ENCODE data around the gene PSD4. TPM values are rescaled to one million over a fixed set of nuclear protein-coding genes. Genes with fewer than 3 reads are reported as not detected.
"Not testable (repeated sequence)": the region's sequence is repeated elsewhere in the genome, so short reads cannot be mapped to it uniquely, and the experiment has no call there.

Gene PSD4
- total RNA-seq, 1 donor, result 47.2 TPM

DNA sequence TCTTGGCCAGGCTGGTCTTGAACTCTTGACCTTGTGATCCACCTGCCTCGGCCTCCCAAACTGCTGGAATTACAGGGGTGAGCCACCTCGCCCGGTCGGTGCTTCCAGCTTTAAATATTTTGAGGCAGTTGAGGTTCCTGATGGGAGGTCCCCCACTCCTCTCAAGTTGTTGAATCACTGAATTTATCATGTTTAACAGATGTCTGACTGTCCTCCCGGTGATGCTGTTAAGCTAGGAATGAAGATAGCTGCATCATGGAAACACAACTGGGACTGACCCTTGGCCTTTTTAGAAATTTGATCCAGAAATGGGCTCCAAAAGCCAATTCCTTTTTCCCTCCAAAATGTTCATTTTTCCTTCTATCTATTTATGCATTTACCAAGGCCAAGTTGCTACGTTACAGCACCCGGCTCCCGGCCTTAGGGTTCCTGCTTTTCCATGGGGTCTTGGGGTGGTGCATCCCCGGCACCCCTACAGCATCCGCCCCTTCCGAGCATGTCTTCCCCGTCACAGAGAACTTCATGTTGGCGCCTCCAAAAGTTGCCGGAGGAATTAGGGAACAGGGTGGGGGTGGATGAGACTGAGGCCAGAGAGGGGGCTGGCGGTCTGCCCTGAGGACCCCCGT, 61.1 kb downstream of the PSD4 start:
- H3K4me3 ChIP-seq (ENCODE audit: low read length), result peak overlapping the region; percentile 36
- peaks cover 8% of the 10 kb centered on the region for H3K4me1 ChIP-seq (ENCODE audit: insufficient read depth, low read length)
- H3K27me3 ChIP-seq (ENCODE audit: insufficient read depth, low read length), result no peaks in the 10 kb centered on the region
- H3K9me3 ChIP-seq (ENCODE audit: low read depth, low read length), result no peaks in the 10 kb centered on the region

GRCh38 chr2:113235347-113236226, 61.8 kb downstream of the PSD4 start:
- H3K4me3 ChIP-seq (ENCODE audit: low read length), result peak overlapping the region; percentile 36

GRCh38 chr2:113236367-113237159, 62.8 kb downstream of the PSD4 start:
- Histone ChIP-seq H3K4me1 (ENCODE audit: insufficient read depth, low read length) (peaks cover 13% of the 10 kb centered on the region), H3K27me3 (ENCODE audit: insufficient read depth, low read length) (no peaks in the 10 kb centered on the region), H3K4me3 (ENCODE audit: low read length) (no peak overlapping the region), H3K9me3 (ENCODE audit: low read depth, low read length) (no peaks in the 10 kb centered on the region)

More at GRCh38 chr2:113235347-113236226, 61.8 kb downstream of the PSD4 start:
- H3K27me3 ChIP-seq (ENCODE audit: insufficient read depth, low read length); H3K9me3 ChIP-seq (ENCODE audit: low read depth, low read length); H3K4me1 ChIP-seq (ENCODE audit: insufficient read depth, low read length): not testable (repeated sequence)

DNA sequence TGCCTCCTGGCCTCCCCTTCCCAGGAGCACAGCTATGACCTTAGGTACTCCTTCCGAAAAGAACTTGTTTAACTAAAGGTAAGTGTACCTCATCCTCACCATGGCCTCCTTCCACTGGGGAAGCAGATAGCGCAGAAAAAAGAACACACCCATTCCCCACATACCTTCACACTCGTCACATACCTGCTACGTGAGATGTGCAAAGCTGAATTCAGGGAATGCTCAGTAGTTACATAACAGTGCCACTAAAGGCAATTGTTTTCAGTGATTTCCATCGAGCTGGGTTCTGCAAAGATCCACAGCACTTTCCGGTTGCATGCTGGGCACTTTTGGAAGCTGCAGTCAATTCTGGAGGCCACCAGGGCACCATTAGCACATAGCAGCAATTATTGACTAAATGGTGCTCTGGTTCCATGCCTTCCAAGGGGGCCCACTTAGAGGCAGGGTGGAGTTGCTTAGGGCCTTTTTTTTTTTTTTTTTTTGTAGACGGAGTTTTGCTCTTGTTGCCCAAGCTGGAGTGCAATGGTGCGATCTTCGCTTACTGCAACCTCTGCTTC, 63.9 kb downstream of the PSD4 start:
- no peak overlapping the region for H3K4me3 ChIP-seq (ENCODE audit: low read length)
- no peaks in the 10 kb centered on the region for H3K9me3 ChIP-seq (ENCODE audit: low read depth, low read length)
- no peaks in the 10 kb centered on the region for H3K27me3 ChIP-seq (ENCODE audit: insufficient read depth, low read length)
- H3K4me1 ChIP-seq (ENCODE audit: insufficient read depth, low read length), result peaks cover 13% of the 10 kb centered on the region

DNA sequence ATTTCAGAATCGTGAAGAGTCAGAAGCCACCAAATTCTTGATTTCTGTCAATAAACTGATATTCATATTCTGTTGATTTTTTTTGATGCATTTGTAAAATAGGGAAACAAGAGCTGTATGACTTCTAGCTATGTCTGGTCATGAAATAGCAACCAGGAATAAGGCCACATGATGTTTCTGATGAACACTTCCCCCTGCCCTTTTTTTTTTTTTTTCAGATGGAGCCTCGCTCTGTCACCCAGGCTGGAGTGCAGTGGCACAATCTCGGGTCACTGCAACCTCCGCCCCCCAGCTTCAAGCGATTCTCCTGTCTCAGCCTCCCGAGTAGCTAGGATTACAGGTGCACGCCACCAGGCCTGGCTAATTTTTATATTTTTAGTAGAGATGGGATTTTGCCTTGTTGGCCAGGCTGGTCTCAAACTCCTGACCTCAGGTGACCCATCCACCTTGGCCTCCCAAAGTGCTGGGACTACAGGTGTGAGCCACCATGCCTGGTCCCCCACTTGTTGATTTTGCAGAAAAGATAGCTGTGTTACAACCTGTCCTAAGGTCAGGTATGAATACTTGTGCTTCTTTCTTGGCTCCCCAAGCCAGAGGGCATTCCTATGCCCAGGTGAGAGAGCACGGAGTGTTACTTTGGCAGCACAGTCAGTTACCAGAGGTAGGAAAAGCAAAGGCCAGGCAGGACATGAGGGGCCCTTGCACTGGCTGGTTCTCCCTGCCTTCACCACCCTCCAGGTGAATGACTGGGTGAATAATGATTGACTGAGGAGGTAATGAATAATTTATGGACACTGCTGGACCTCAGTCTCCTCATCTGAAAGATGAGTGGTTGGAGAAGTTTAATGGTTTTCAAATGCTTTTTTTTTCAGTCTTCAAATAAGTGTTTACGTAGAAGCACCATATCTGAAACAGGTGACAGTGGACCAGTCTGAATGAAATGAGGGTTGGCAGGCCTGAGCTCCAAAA, 65.4 kb downstream of the PSD4 start:
- no peaks in the 10 kb centered on the region for H3K9me3 ChIP-seq (ENCODE audit: low read depth, low read length)
- H3K4me1 ChIP-seq (ENCODE audit: insufficient read depth, low read length), result peaks cover 13% of the 10 kb centered on the region
- no peaks in the 10 kb centered on the region for H3K27me3 ChIP-seq (ENCODE audit: insufficient read depth, low read length)
- no peak overlapping the region for H3K4me3 ChIP-seq (ENCODE audit: low read length)

DNA sequence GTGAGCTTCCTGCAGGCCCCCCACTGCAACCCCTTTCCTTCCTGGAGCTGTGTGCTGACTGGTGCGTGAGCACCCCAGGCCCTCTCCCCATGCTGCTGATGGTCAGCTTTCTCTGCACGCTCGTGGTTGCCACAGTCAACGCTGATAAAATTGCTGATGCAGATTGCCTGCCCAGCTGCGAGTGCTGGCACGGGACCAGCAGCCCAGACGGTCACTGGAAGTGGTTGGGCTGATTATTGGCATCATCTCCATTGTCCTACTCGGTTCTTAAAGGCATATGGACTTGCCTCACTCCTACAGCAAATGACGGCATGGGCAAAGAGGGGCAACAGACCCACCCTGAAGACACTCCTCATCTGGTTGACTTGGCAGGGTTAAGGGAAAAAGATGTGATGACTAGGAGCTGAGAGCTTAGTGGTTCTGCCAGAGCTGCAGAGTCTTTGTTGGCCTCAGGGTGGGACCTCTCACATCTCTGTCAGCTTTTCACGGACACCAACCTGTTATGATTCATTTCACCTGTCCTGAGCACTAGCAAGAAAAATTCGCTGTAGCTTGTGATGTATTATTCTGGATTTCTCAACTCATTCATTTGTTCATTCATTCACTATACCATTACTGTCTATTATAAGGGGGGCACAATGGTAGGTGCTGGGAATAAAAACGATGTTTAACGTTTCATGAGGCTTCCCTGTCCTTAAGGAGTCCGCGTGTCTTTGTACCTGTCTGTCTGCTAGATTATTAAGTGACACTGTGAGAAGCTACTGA, 66.6 kb downstream of the PSD4 start:
- no peak overlapping the region for H3K4me3 ChIP-seq (ENCODE audit: low read length)
- no peaks in the 10 kb centered on the region for H3K9me3 ChIP-seq (ENCODE audit: low read depth, low read length)
- H3K4me1 ChIP-seq (ENCODE audit: insufficient read depth, low read length), result peaks cover 13% of the 10 kb centered on the region
- H3K27me3 ChIP-seq (ENCODE audit: insufficient read depth, low read length), result no peaks in the 10 kb centered on the region

DNA sequence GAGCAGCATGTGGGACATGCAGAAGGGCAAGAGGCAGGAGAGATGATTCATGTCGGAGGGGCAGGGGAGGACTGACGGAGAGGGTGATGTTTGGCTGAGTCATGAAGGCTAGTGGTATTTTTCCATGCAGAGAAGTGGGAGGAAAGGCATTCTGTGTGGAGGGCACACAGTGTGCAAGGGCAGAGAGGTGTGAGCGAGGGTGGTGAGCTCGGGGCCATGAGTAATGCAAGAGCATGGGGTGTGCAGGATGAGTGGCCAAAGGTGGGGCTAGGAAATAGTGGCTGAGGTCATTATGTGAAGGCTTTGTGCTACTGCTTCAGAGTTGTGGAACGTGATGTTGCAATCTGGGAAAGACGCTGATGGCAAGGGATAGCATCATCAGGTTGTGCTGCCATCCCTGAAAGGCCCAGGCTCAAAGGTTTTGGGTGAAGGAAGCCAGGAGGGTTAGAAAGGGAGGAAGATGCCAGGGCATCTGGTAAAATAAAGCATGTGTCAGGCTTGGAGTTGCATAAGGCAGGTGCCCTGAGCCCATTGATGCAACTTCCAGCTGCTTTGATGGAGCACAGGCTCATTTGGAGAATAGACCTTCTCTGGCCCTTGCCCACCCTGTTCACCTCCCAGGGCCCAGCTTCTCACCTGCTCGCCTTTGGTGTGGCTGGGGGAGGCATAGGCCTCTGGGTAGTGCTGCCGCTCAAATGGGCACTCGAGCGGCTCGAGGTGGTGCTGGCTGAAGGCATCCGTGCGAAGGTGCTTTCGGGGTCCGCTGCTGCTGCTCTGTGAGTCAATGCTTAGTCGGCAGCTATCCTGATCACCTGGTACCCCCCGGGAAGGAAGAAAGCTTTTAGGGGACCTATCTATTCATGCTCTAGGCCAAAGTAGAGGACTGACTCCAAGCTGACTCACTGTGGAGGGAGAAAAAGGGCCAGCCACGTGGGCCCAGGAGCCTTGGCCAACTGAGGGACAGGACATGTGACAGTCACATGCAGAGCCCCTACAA, 67.4 kb downstream of the PSD4 start:
- H3K4me1 ChIP-seq (ENCODE audit: insufficient read depth, low read length), result peaks cover 13% of the 10 kb centered on the region
- no peak overlapping the region for H3K4me3 ChIP-seq (ENCODE audit: low read length)
- H3K27me3 ChIP-seq (ENCODE audit: insufficient read depth, low read length), result no peaks in the 10 kb centered on the region
- H3K9me3 ChIP-seq (ENCODE audit: low read depth, low read length), result no peaks in the 10 kb centered on the region

DNA sequence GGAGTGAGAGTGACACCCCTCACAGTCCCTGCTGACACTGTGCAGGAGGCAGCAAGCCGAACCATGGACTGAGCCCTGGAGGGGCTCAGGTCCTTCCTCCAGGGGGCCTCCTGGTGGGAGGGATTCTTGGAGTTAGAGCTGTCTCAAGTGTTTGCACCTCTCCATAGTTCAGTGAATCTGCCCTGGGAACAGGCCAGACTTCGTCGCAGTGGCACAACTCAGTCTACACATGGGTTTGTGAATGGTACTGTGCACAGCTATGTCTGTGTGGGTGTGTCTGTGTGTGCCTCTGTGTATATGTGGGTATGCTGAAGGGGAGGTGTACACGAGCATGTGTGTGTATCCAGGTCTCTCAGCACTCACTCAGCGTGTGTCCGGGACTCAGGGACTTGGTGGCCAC, 68.6 kb downstream of the PSD4 start:
- H3K9me3 ChIP-seq (ENCODE audit: low read depth, low read length), result no peaks in the 10 kb centered on the region
- no peak overlapping the region for H3K4me3 ChIP-seq (ENCODE audit: low read length)
- no peaks in the 10 kb centered on the region for H3K27me3 ChIP-seq (ENCODE audit: insufficient read depth, low read length)
- H3K4me1 ChIP-seq (ENCODE audit: insufficient read depth, low read length), result peaks cover 13% of the 10 kb centered on the region

DNA sequence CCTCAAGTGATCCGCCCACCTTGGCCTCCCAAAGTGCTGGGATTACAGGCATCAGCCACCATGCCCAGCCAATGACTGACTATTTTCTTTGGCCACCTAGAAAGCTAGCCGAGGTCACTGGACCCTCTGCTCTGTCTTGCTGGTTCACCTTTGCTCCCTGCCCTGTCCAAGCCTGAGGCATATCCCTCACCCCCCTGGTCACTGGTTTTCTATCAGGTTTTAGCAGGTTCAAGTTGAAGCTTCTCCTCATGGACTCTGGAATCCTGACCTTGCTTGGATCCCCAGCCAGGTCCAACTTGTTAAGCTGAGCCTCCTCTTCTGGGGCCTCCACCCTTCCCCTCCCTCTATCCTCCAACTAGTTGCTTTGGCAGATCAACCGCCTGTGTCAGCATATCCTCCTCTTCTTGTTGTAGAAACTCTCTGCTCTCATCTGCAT, 71.5 kb downstream of the PSD4 start:
- no peak overlapping the region for H3K4me3 ChIP-seq (ENCODE audit: low read length)
- H3K9me3 ChIP-seq (ENCODE audit: low read depth, low read length), result no peaks in the 10 kb centered on the region
- peaks cover 10% of the 10 kb centered on the region for H3K4me1 ChIP-seq (ENCODE audit: insufficient read depth, low read length)
- H3K27me3 ChIP-seq (ENCODE audit: insufficient read depth, low read length), result no peaks in the 10 kb centered on the region

DNA sequence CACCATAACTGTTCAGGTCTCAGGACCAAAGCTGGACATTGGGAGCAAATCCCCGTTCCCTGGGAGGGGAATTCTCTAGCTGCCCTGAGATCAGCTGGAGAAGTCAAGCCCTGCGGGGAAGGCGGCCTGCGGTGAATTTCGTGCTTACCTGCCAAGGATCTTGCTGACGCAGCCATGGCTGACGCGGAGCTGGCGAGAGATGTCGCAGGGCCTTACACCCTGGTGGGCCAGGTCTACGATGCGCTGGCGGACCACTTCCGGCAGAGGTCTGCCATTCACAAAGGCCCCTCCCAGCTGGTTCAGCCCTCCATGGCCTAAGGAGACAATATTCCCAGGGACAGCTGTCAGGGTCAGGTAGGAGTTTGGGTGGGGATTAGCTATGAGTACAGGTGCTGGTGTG, 72.8 kb downstream of the PSD4 start:
- Histone ChIP-seq H3K9me3 (ENCODE audit: low read depth, low read length) (no peaks in the 10 kb centered on the region), H3K27me3 (ENCODE audit: insufficient read depth, low read length) (no peaks in the 10 kb centered on the region), H3K4me1 (ENCODE audit: insufficient read depth, low read length) (peaks cover 12% of the 10 kb centered on the region), H3K4me3 (ENCODE audit: low read length) (no peak overlapping the region)

- H3K27me3 ChIP-seq (ENCODE audit: insufficient read depth, low read length), result no peaks in the 10 kb centered on the region
- H3K4me3 ChIP-seq (ENCODE audit: low read length), result no peak overlapping the region
- H3K9me3 ChIP-seq (ENCODE audit: low read depth, low read length), result no peaks in the 10 kb centered on the region
- H3K4me1 ChIP-seq (ENCODE audit: insufficient read depth, low read length), result peaks cover 31% of the 10 kb centered on the region
Measured at GRCh38 chr2:113248997-113249770, 75.4 kb downstream of the PSD4 start.

DNA sequence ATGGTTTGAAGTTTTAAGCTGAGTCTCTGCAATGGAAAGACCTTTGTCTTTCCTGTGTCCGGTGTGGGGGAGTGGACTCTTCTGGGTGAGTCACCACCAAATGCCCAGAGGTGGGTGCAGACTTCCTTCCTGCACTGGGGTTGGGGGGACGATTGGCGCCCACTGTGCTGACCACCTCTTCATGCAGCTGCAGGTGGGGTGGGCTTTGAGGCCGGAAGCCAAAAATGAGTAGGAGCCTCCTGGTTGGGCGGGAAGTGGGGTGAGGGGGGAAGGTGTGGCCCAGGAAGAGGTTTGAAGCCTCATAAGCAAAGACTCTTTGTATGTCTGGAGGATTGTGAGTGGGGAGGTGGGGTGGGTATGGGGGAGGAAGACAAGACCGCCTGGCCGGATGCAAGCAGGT, 77.3 kb downstream of the PSD4 start:
- Histone ChIP-seq H3K4me3 (ENCODE audit: low read length) (no peak overlapping the region), H3K27me3 (ENCODE audit: insufficient read depth, low read length) (no peaks in the 10 kb centered on the region), H3K9me3 (ENCODE audit: low read depth, low read length) (no peaks in the 10 kb centered on the region), H3K4me1 (ENCODE audit: insufficient read depth, low read length) (peaks cover 36% of the 10 kb centered on the region)

Measured in mononuclear cell (primary cell).